Cardiac muscle cell (in vitro differentiated cells and primary cell): Measurements from ENCODE around the gene BCAP31. TPM values are rescaled to one million over a fixed set of nuclear protein-coding genes. Genes with fewer than 3 reads are reported as not detected.

ENCODE experiments used
- DNase-seq, 2 donors: peaks; one replicate each; pipeline versions ENCODE4 v3.0.0 to v3.0.0-alpha.2; 2010 to 2017; ENCODE audit warnings: low read depth in 1 of 2, low spot score in 1 of 2
- H3K27ac ChIP-seq: fragments of 200-600 bp; sonication (generic); 2 replicates; pipeline ENCODE4 v1.5.1; 2016
- H3K27me3 ChIP-seq: fragments of 200-600 bp; sonication (generic); 2 replicates; pipeline ENCODE4 v1.6.0; 2016; ENCODE audit warnings: control low read depth
- H3K36me3 ChIP-seq: fragments of 200-600 bp; sonication (generic); 2 replicates; pipeline ENCODE4 v1.5.1; 2016; ENCODE audit warnings: control low read depth
- H3K4me1 ChIP-seq: fragments of 200-600 bp; sonication (generic); 2 replicates; pipeline ENCODE4 v1.8.1; 2017; ENCODE audit warnings: low read depth, mild to moderate bottlenecking, mixed run types
- H3K4me3 ChIP-seq: fragments of 200-600 bp; sonication (generic); 2 replicates; pipeline ENCODE4 v1.5.1; 2016; ENCODE audit warnings: mild to moderate bottlenecking
- H3K9me3 ChIP-seq: fragments of 200-600 bp; sonication (generic); 2 replicates; pipeline ENCODE4 v1.5.1; 2017; ENCODE audit warnings: low read depth, mild to moderate bottlenecking, control low read depth
- polyA plus RNA-seq: library from polyadenylated mRNA; unstranded; fragments of >200 nt; fragmentation: Nextera tagmentation; extraction: Ambion mirVana; gene quantifications from 2 replicates; pipeline ENCODE4 v1.2.1, GENCODE V29; 2016
- total RNA-seq: library from RNA; depleted of rRNA; stranded (reverse); fragments of >200 nt; gene quantifications from 2 replicates; pipeline ENCODE4 v1.2.3, GENCODE V29; 2016
- TF ChIP-seq, protein P1 (sequence below): IDR thresholded peaks from 2 replicates; pipeline ENCODE4 v1.5.1; 2012; ENCODE audit warnings: low read depth, mild to moderate bottlenecking, low read length

The BCAP31 gene
- total and polyA plus RNA-seq, 2 experiments from 2014 or later: 74.7 to 269 TPM

- TF ChIP-seq, protein P1, sequence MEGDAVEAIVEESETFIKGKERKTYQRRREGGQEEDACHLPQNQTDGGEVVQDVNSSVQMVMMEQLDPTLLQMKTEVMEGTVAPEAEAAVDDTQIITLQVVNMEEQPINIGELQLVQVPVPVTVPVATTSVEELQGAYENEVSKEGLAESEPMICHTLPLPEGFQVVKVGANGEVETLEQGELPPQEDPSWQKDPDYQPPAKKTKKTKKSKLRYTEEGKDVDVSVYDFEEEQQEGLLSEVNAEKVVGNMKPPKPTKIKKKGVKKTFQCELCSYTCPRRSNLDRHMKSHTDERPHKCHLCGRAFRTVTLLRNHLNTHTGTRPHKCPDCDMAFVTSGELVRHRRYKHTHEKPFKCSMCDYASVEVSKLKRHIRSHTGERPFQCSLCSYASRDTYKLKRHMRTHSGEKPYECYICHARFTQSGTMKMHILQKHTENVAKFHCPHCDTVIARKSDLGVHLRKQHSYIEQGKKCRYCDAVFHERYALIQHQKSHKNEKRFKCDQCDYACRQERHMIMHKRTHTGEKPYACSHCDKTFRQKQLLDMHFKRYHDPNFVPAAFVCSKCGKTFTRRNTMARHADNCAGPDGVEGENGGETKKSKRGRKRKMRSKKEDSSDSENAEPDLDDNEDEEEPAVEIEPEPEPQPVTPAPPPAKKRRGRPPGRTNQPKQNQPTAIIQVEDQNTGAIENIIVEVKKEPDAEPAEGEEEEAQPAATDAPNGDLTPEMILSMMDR: no peak
- H3K4me1 ChIP-seq: no peaks in the 10 kb centered on the region
- no peaks in the 10 kb centered on the region for H3K36me3 ChIP-seq
- peaks cover 8% of the 10 kb centered on the region for H3K27me3 ChIP-seq
- no peaks in the 10 kb centered on the region for H3K9me3 ChIP-seq
- no peak for DNase-seq
- H3K4me3 ChIP-seq: no peak overlapping the region
- H3K27ac ChIP-seq: no peak overlapping the region
Measured at GRCh38 chrX:153668423-153669173, 55.6 kb downstream of the BCAP31 start.

GRCh38 chrX:153667956-153668396, 56.2 kb downstream of the BCAP31 start:
- peaks cover 12% of the 10 kb centered on the region for H3K27me3 ChIP-seq
- H3K9me3 ChIP-seq: no peaks in the 10 kb centered on the region
- H3K27ac ChIP-seq: no peak overlapping the region
- H3K4me3 ChIP-seq: no peak overlapping the region
- H3K36me3 ChIP-seq: no peaks in the 10 kb centered on the region
- H3K4me1 ChIP-seq: no peaks in the 10 kb centered on the region
- TF ChIP-seq, protein P1: peak; percentile 67
- peak; percentile 79 to 89 for DNase-seq

- no peak overlapping the region for H3K27ac ChIP-seq
- peaks cover 18% of the 10 kb centered on the region for H3K27me3 ChIP-seq
- TF ChIP-seq, protein P1: no peak
- no peaks in the 10 kb centered on the region for H3K4me1 ChIP-seq
- H3K36me3 ChIP-seq: no peaks in the 10 kb centered on the region
- H3K9me3 ChIP-seq: no peaks in the 10 kb centered on the region
- no peak overlapping the region for H3K4me3 ChIP-seq
- no peak for DNase-seq
Measured at GRCh38 chrX:153667281-153667955, 56.8 kb downstream of the BCAP31 start.

DNA sequence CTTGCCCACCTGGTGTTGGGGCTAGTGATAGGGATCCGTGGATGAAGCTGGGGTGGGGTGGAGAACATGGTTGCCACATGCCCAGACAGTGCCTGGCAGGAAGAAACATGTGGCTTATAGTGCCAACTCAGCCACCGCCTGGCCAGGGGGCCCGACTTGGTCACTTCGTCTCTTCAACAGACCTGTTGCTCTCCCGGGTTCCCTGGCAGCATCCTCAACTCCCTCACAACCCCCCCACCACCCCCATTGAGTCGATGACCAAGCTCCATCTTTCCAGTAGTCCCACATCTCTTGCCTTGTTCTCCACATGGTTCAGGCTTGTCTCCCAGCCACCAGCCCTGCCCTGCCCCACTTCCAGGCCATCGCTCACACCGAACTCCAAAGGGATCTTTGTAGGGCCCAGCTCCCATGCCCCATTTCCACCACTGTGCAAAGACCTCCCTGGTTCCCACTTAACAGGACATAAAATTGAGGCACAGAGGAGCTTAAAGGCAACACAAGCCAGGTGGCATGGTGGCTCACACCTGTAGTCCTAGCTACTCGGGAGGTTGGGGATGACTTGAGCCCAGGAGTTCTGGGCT, 58.4 kb downstream of the BCAP31 start:
- TF ChIP-seq, protein P1: no peak
- DNase-seq: no peak
- Histone ChIP-seq H3K9me3 (no peaks in the 10 kb centered on the region), H3K36me3 (no peaks in the 10 kb centered on the region), H3K27me3 (peaks cover 29% of the 10 kb centered on the region), H3K27ac (no peak overlapping the region), H3K4me3 (no peak overlapping the region), H3K4me1 (no peaks in the 10 kb centered on the region)

DNA sequence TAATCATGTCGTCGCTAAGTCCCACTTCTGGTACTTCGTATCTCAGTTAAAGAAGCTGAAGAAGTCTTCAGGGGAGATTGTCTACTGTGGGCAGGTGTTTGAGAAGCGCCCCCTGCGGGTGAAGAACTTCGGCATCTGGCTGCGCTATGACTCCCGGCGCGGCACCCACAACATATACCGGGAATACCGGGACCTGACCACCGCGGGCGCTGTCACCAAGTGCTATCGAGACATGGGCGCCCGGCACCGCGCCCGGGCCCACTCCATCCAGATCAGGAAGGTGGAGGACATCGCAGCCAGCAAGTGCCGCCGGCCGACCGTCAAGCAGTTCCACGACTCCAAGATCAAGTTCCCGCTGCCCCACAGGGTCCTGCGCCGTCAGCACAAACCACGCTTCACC, 61.9 kb downstream of the BCAP31 start:
- H3K4me1 ChIP-seq: no peaks in the 10 kb centered on the region
- TF ChIP-seq, protein P1: peak; percentile 42
- peak; percentile 33 to 49 for DNase-seq
- H3K36me3 ChIP-seq: no peaks in the 10 kb centered on the region
- no peaks in the 10 kb centered on the region for H3K9me3 ChIP-seq
- H3K27me3 ChIP-seq: peaks cover 29% of the 10 kb centered on the region
- H3K27ac ChIP-seq: no peak overlapping the region
- no peak overlapping the region for H3K4me3 ChIP-seq
